ENCODE results near the gene UPK3A. TPM values are rescaled to one million over a fixed set of nuclear protein-coding genes. Genes with fewer than 3 reads are reported as not detected.

Gene UPK3A
- total and polyA plus RNA-seq, 2 of the 8 experiments (the other 6 are each of a cell fraction or from before 2014, with no cell fraction given), result 0.35 to 1.7 TPM

- Histone ChIP-seq H3K4ac (replicated peaks; ENCODE audit: insufficient read length, low read depth, low read length) (no peak overlapping the region), H2BK15ac (ENCODE audit: low read length) (peak overlapping the region; percentile 89; the same call in 1 of the 2 replicates), H3K27ac (ENCODE audit: low read depth, low read length) (no peak overlapping the region), H2BK20ac (ENCODE audit: low read length) (peak overlapping the region; percentile 28; the same call in 1 of the 2 replicates), H3K4me3 (ENCODE audit: extremely low read depth in 1 of 4, insufficient read depth in 2 of 4, low read depth in 3 of 4, low read length in 4 of 4) (no peak overlapping the region), H4K91ac (replicated peaks; ENCODE audit: insufficient read length, low read length) (no peak overlapping the region), H3K9ac (replicated peaks in 1 of 4; ENCODE audit: extremely low read depth in 1 of 4, low read depth in 3 of 4, low read length in 3 of 4) (no peak overlapping the region), H3K56ac (replicated peaks; ENCODE audit: insufficient read length, low read depth, low read length) (no peak overlapping the region), H2BK120ac (replicated peaks; ENCODE audit: low read depth, low read length) (no peak overlapping the region), H3K23me2 (ENCODE audit: low read depth, low read length) (peaks cover 12% of the 10 kb centered on the region; the same call in 1 of the 2 replicates), H4K5ac (ENCODE audit: insufficient read length, low read depth, low read length) (no peak overlapping the region), H2BK5ac (ENCODE audit: low read depth, low read length) (no peak overlapping the region), H3K9me3 (ENCODE audit: insufficient read depth in 2 of 2, low read depth in 1 of 2, low read length in 1 of 2) (no peaks in the 10 kb centered on the region), H4K8ac (ENCODE audit: extremely low read depth, insufficient read depth, low read length) (no peak overlapping the region), H3K14ac (ENCODE audit: insufficient read length) (no peak overlapping the region), H2AK5ac (ENCODE audit: low read depth, low read length) (peak overlapping the region; percentile 68; the same call in 1 of the 2 replicates), H4K20me1 (replicated peaks in 1 of 2; ENCODE audit: control insufficient read depth in 1 of 2, insufficient read depth in 2 of 2, low read length in 2 of 2) (peaks cover 0 to 11% of the 10 kb centered on the region in 2 experiments), H2AFZ (ENCODE audit: low read length) (no peak overlapping the region), H3K27me3 (replicated peaks in 1 of 4; ENCODE audit: control insufficient read depth in 3 of 4, extremely low read depth in 1 of 4, insufficient read depth in 3 of 4, low read length in 3 of 4) (peaks cover 0 to 4% (median 2%) of the 10 kb centered on the region in 4 experiments; a peak in 4 of 7 replicates), H3K23ac (ENCODE audit: insufficient read length) (no peak overlapping the region), H3K4me1 (replicated peaks in 1 of 4; ENCODE audit: control insufficient read depth in 3 of 4, insufficient read depth in 4 of 4, low read length in 3 of 4) (peaks cover 0 to 15% (median 10%) of the 10 kb centered on the region in 4 experiments; a peak in 6 of 7 replicates), H3K4me2 (ENCODE audit: insufficient read depth in 1 of 2, low read depth in 2 of 2, low read length in 2 of 2) (peak overlapping the region; percentile 29 to 47), H3K79me2 (ENCODE audit: control insufficient read depth in 1 of 2, insufficient read depth in 2 of 2, low read length in 2 of 2) (no peaks in the 10 kb centered on the region), H3K36me3 (ENCODE audit: control insufficient read depth in 2 of 4, insufficient read depth in 4 of 4, low read length in 3 of 4) (no peaks in the 10 kb centered on the region; a peak in 1 of 8 replicates), H2BK12ac (ENCODE audit: low read depth, low read length) (0 out of 2 replicates have a peak overlapping the region, but pooled peaks have one; percentile 70), H3K18ac (ENCODE audit: extremely low read depth, low read length) (no peak overlapping the region; the same call in 1 of the 2 replicates), H3K79me1 (ENCODE audit: low read depth, low read length) (peaks cover 5% of the 10 kb centered on the region; the same call in 1 of the 2 replicates)
- WGBS, 2 experiments (ENCODE audit: extremely low coverage in 1 of 2, insufficient coverage in 1 of 2, insufficient read length in 1 of 2, insufficient replicate concordance in 2 of 2, low coverage in 1 of 2, low lambda C conversion rate in 2 of 2, missing lambda C conversion rate in 1 of 2), result 70 to 100% methylated on average over 4 to 18 of the region's 18 CpGs
- DNase-seq (ENCODE audit: low read depth in 1 of 2, low spot score in 2 of 2) (no peak), FAIRE-seq (no peak)
- CTCF ChIA-PET (ENCODE audit: partially characterized antibody), result interaction anchor here (0.6 to 0.8 kb wide), 2 partner anchors 15 to 53 kb away, joined by 3 read pairs; no protein-coding TSS in a partner anchor
- POLR2A ChIA-PET (ENCODE audit: partially characterized antibody), result interaction anchor here (0.6 kb wide), 1 partner anchor 213 kb away, joined by 3 read pairs; no protein-coding TSS in a partner anchor
- TF ChIP-seq SUZ12 (IDR thresholded peaks at IDR 0.05; ENCODE audit: low read length) (no peak), GABPA (IDR thresholded peaks at IDR 0.05; ENCODE audit: borderline replicate concordance, insufficient read depth, low read length) (no peak), NRF1 (IDR thresholded peaks at IDR 0.05; ENCODE audit: low read depth, low read length) (no peak), ZNF274 (IDR thresholded peaks at IDR 0.05; ENCODE audit: borderline replicate concordance, extremely low read depth, low read length) (no peak), SIN3A (conservative IDR thresholded peaks at IDR 0.05 in 1 of 2, IDR thresholded peaks at IDR 0.05 in 1 of 2; ENCODE audit: low read depth in 1 of 2, low read length in 2 of 2) (no peak), PHF8 (conservative IDR thresholded peaks at IDR 0.05; ENCODE audit: low read depth, low read length) (no peak), ASH2L (IDR thresholded peaks at IDR 0.05; ENCODE audit: low read length) (no peak), RNF2 (IDR thresholded peaks at IDR 0.05; ENCODE audit: borderline replicate concordance, low read depth, low read length, missing control alignments, poor library complexity, severe bottlenecking) (no peak), USF2 (IDR thresholded peaks at IDR 0.05; ENCODE audit: low read length) (no peak), HDAC6 (IDR thresholded peaks at IDR 0.05; ENCODE audit: low read depth, low read length) (no peak), BCL11A (IDR thresholded peaks at IDR 0.05; ENCODE audit: low read depth in 2 of 2, low read length in 2 of 2) (no peak)
These were observed 5.7 kb downstream of the UPK3A start for GRCh38 chr22:45290410-45290936.
